Measurements from ENCODE around the gene ZNF618.
A peak's percentile ranks its signal among the peaks of the same experiment; 100 is the strongest.

The ZNF618 gene

GRCh38 chr9:113957821-113958341 lies 81.8 kb downstream of the ZNF618 start:
- no peak for DNase-seq (ENCODE audit: low read depth)

GRCh38 chr9:113958556-113958955 lies 82.4 kb downstream of the ZNF618 start:
- DNase-seq (ENCODE audit: low read depth) = no peak

GRCh38 chr9:113960768-113961167 lies 84.7 kb downstream of the ZNF618 start:
- DNase-seq (ENCODE audit: low read depth) = no peak

- DNase-seq (ENCODE audit: low read depth) = no peak
These were observed 86.3 kb downstream of the ZNF618 start for GRCh38 chr9:113962396-113962795.

- DNase-seq (ENCODE audit: low read depth) = peak; percentile 1
These were observed 87.0 kb downstream of the ZNF618 start for GRCh38 chr9:113963017-113963620.

- DNase-seq (ENCODE audit: low read depth) = no peak
These were observed 87.8 kb downstream of the ZNF618 start for GRCh38 chr9:113963696-113964494.

- DNase-seq (ENCODE audit: low read depth) = no peak
These were observed 88.5 kb downstream of the ZNF618 start for GRCh38 chr9:113964495-113965170.

- DNase-seq (ENCODE audit: low read depth) = no peak
These were observed 90.3 kb downstream of the ZNF618 start for GRCh38 chr9:113966394-113966793.

- DNase-seq (ENCODE audit: low read depth) = no peak
These were observed 91.3 kb downstream of the ZNF618 start for GRCh38 chr9:113967380-113967779.

- DNase-seq (ENCODE audit: low read depth) = no peak
These were observed 93.2 kb downstream of the ZNF618 start for GRCh38 chr9:113969343-113969742.

GRCh38 chr9:113973226-113973625 lies 97.1 kb downstream of the ZNF618 start:
- DNase-seq (ENCODE audit: low read depth) = no peak

- no peak for DNase-seq (ENCODE audit: low read depth)
These were observed 97.9 kb downstream of the ZNF618 start for GRCh38 chr9:113973963-113974413.

- DNase-seq (ENCODE audit: low read depth) = no peak
These were observed 100.8 kb downstream of the ZNF618 start for GRCh38 chr9:113976915-113977314.

- no peak for DNase-seq (ENCODE audit: low read depth)
These were observed 102.7 kb downstream of the ZNF618 start for GRCh38 chr9:113978725-113979342.

- DNase-seq (ENCODE audit: low read depth) = no peak
These were observed 103.4 kb downstream of the ZNF618 start for GRCh38 chr9:113979343-113980127.

GRCh38 chr9:113984639-113985380 lies 108.7 kb downstream of the ZNF618 start:
- DNase-seq (ENCODE audit: low read depth) = no peak

GRCh38 chr9:113985968-113986585 lies 110.0 kb downstream of the ZNF618 start:
- DNase-seq (ENCODE audit: low read depth) = no peak

- DNase-seq (ENCODE audit: low read depth) = no peak
These were observed 110.8 kb downstream of the ZNF618 start for GRCh38 chr9:113986931-113987330.

GRCh38 chr9:113987526-113987925 lies 111.4 kb downstream of the ZNF618 start:
- DNase-seq (ENCODE audit: low read depth) = no peak

GRCh38 chr9:113988385-113989016 lies 112.4 kb downstream of the ZNF618 start:
- DNase-seq (ENCODE audit: low read depth) = no peak

All from stimulated activated CD8-positive, alpha-beta memory T cell treated with anti-CD3 and anti-CD28 coated beads, Interleukin-4, amount 100 ng/mL, for 24 hours (primary cell).